H1 (cell line): ENCODE data around the gene SPIB. TPM values are rescaled to one million over a fixed set of nuclear protein-coding genes. Genes with fewer than 3 reads are reported as not detected.

Source experiments
- GABPA ChIP-seq: IDR thresholded peaks from 2 replicates; pipeline ENCODE4 v1.6.1; 2011; ENCODE audit warnings: mild to moderate bottlenecking, low read length, moderate library complexity, borderline replicate concordance; ENCODE audit not compliant: insufficient read depth
- HDAC6 ChIP-seq: IDR thresholded peaks from one replicate; pipeline ENCODE4 v1.7.1; 2012; ENCODE audit warnings: low read depth, mild to moderate bottlenecking, inconsistent platforms, low read length, moderate library complexity
- RAD21 ChIP-seq, 2 experiments: IDR thresholded peaks in 1 of 2; conservative IDR thresholded peaks in 1 of 2; 2 replicates each; pipeline ENCODE4 v1.6.1; 2011; ENCODE audit warnings: low read depth in 2 of 2, low read length in 2 of 2, improper control_type of control experiment in 1 of 2, inconsistent platforms in 1 of 2, mild to moderate bottlenecking in 1 of 2, moderate library complexity in 1 of 2
- SIX5 ChIP-seq: IDR thresholded peaks from 2 replicates; pipeline ENCODE4 v1.6.1; 2011; ENCODE audit warnings: mild to moderate bottlenecking, low read depth, low read length
- SUZ12 ChIP-seq: fragments of 200-600 bp; sonication (generic); IDR thresholded peaks from 2 replicates; pipeline ENCODE4 v1.6.1; 2012; ENCODE audit warnings: mild to moderate bottlenecking, inconsistent platforms, low read length, moderate library complexity, mixed read lengths
- TEAD4 ChIP-seq: IDR thresholded peaks from 2 replicates; pipeline ENCODE4 v1.6.1; 2012; ENCODE audit warnings: low read depth, low read length, inconsistent platforms, mixed read lengths
- polyA plus RNA-seq, 7 experiments: library from polyadenylated mRNA; depleted of rRNA in 3 of 7; stranded (reverse) in 5 of 7; unstranded in 2 of 7; fragments of >200 nt in 5 of 7; fragments of 200-250 nt in 2 of 7; gene quantifications; 1 replicate in 5 of 7; 2 replicates in 1 of 7; 4 replicates in 1 of 7; pipeline versions ENCODE4 v1.2.1 to v1.2.3, GENCODE V29; 2011 to 2013; ENCODE audit warnings: missing spikeins in 2 of 7, mixed read lengths in 2 of 7
- total RNA-seq: library from RNA; stranded (reverse); fragmentation: NEBNext Ultra II Directional; extraction: Animal tissue kit (Norgen Biotek cat#: 25700); gene quantifications from 2 replicates; pipeline ENCODE4 v1.2.1, GENCODE V29; 2021
- TF ChIP-seq, protein P1 (sequence below): IDR thresholded peaks from 2 replicates; pipeline ENCODE4 v1.6.1; 2012; ENCODE audit warnings: low read length, inconsistent platforms

The SPIB gene
- total and polyA plus RNA-seq, 2 of the 8 experiments (the other 6 are each of a cell fraction or from before 2014, with no cell fraction given): 11.1 to 17.4 TPM

- TF ChIP-seq, protein P1, sequence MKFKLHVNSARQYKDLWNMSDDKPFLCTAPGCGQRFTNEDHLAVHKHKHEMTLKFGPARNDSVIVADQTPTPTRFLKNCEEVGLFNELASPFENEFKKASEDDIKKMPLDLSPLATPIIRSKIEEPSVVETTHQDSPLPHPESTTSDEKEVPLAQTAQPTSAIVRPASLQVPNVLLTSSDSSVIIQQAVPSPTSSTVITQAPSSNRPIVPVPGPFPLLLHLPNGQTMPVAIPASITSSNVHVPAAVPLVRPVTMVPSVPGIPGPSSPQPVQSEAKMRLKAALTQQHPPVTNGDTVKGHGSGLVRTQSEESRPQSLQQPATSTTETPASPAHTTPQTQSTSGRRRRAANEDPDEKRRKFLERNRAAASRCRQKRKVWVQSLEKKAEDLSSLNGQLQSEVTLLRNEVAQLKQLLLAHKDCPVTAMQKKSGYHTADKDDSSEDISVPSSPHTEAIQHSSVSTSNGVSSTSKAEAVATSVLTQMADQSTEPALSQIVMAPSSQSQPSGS: no peak
- TF ChIP-seq TEAD4 (no peak), HDAC6 (no peak), RAD21 (IDR thresholded peaks at IDR 0.05 in 1 of 2, conservative IDR thresholded peaks at IDR 0.05 in 1 of 2; ENCODE audit: low read depth in 2 of 2, low read length in 2 of 2) (no peak), SIX5 (no peak), SUZ12 (no peak), GABPA (no peak)
Observed at GRCh38 chr19:50435627-50436026, 16.9 kb downstream of the SPIB start (continued).
